WTC11 (cell line): Measurements from ENCODE around the gene RAET1G. TPM values are rescaled to one million over a fixed set of nuclear protein-coding genes. Genes with fewer than 3 reads are reported as not detected.
"Not testable (repeated sequence)": the region's sequence is repeated elsewhere in the genome, so short reads cannot be mapped to it uniquely, and the experiment has no call there.

Experiments
- ATAC-seq: fragments of 200-7000 bp; cut with Tn5 transposase; 2 replicates; pipeline ENCODE4 v1.10.0; 2021; ENCODE audit warnings: mild to moderate bottlenecking, moderate library complexity
- CTCF ChIA-PET: fragments of 300-600 bp; sonication (Branson Sonifier 250); formaldehyde crosslinking; loops from one replicate; lab custom pipeline; 2021; ENCODE audit warnings: antibody characterized with exemption; lab: Charles Lee
- POLR2A ChIA-PET: fragments of 350-600 bp; sonication (Branson Sonifier 250); formaldehyde crosslinking; loops from one replicate; lab custom pipeline; 2021; ENCODE audit warnings: antibody characterized with exemption; lab: Charles Lee
- DNase-seq: peaks from one replicate; pipeline ENCODE4 v3.0.0; 2021; ENCODE audit warnings: low spot score
- H3K27ac Mint-ChIP-seq: 2 replicates; pipeline ENCODE4 v1.8.0; 2021; ENCODE audit warnings: mixed read lengths
- H3K27me3 Mint-ChIP-seq: 2 replicates; pipeline ENCODE4 v1.8.0; 2021; ENCODE audit warnings: low read depth, mild to moderate bottlenecking, moderate library complexity, mixed read lengths
- H3K36me3 Mint-ChIP-seq: 2 replicates; pipeline ENCODE4 v1.8.0; 2021; ENCODE audit warnings: mixed read lengths
- H3K4me1 Mint-ChIP-seq: 2 replicates; pipeline ENCODE4 v1.8.0; 2022; ENCODE audit warnings: mixed read lengths
- H3K4me3 Mint-ChIP-seq: 2 replicates; pipeline ENCODE4 v1.8.0; 2021; ENCODE audit warnings: mild to moderate bottlenecking, moderate library complexity, mixed read lengths
- H3K9me3 Mint-ChIP-seq: 2 replicates; pipeline ENCODE4 v1.8.0; 2021; ENCODE audit warnings: mixed read lengths
- ATF1 ChIP-seq: sonication (generic); formaldehyde crosslinking; IDR thresholded peaks from 2 replicates; pipeline ENCODE4 v1.8.1; 2023; ENCODE audit warnings: mild to moderate bottlenecking, moderate library complexity, missing genetic modification reagents
- IRF1 ChIP-seq: sonication (generic); formaldehyde crosslinking; IDR thresholded peaks from 2 replicates; pipeline ENCODE4 v1.8.0; 2023; ENCODE audit warnings: missing genetic modification reagents
- ZNF121 ChIP-seq: sonication (generic); formaldehyde crosslinking; IDR thresholded peaks from 2 replicates; pipeline ENCODE4 v1.8.0; 2023; ENCODE audit warnings: missing genetic modification reagents
- ZNF138 ChIP-seq: sonication (generic); formaldehyde crosslinking; conservative IDR thresholded peaks from 2 replicates; pipeline ENCODE4 v1.8.1; 2022; ENCODE audit warnings: mild to moderate bottlenecking, moderate library complexity, missing genetic modification reagents
- ZNF416 ChIP-seq: fragments of 250-450 bp; sonication (Bioruptor Pico); IDR thresholded peaks from 2 replicates; pipeline ENCODE4 v1.9.0; 2021; ENCODE audit warnings: mild to moderate bottlenecking, inconsistent platforms
- total RNA-seq: library from RNA; stranded (reverse); gene quantifications from 3 replicates; pipeline ENCODE4 v1.2.3, GENCODE V29; 2021

Gene RAET1G
- total RNA-seq, 1 experiment from 2014 or later: not detected

GRCh38 chr6:149960488-149960887, 37.6 kb upstream of the RAET1G start (continued):
- no peak for TF ChIP-seq ATF1 (CRISPR knock-in tag)
- no peak for TF ChIP-seq ZNF138 (CRISPR knock-in tag)
- no peak for TF ChIP-seq IRF1 (CRISPR knock-in tag)
- TF ChIP-seq ZNF416 (CRISPR knock-in tag): no peak
- TF ChIP-seq, all 79 proteins: peak for 0

- Mint-ChIP-seq H3K4me1 (peaks cover 17% of the 10 kb centered on the region), H3K27me3 (peaks cover 100% of the 10 kb centered on the region)
- H3K36me3 Mint-ChIP-seq, ATAC-seq, H3K4me3 Mint-ChIP-seq, H3K27ac Mint-ChIP-seq, H3K9me3 Mint-ChIP-seq, DNase-seq, POLR2A ChIA-PET: not testable (repeated sequence)
- TF ChIP-seq ZNF121 (CRISPR knock-in tag): peak; percentile 75; the same call in 1 of the 2 replicates
- CTCF ChIA-PET: interaction anchor here (1.6 kb wide), 1 partner anchor 47 kb away, joined by 5 read pairs; no protein-coding TSS in a partner anchor
Observed at GRCh38 chr6:149959806-149960205, 36.9 kb upstream of the RAET1G start.

GRCh38 chr6:149958124-149958523, 35.2 kb upstream of the RAET1G start:
- H3K9me3 Mint-ChIP-seq, DNase-seq, H3K36me3 Mint-ChIP-seq, H3K27ac Mint-ChIP-seq, POLR2A ChIA-PET, H3K4me3 Mint-ChIP-seq, ATAC-seq: not testable (repeated sequence)
- peaks cover 10% of the 10 kb centered on the region for H3K4me1 Mint-ChIP-seq
- CTCF ChIA-PET: interaction anchor here (1.4 kb wide), 1 partner anchor 49 kb away, joined by 3 read pairs; no protein-coding TSS in a partner anchor
- H3K27me3 Mint-ChIP-seq: peaks cover 100% of the 10 kb centered on the region

GRCh38 chr6:149955654-149956317, 32.9 kb upstream of the RAET1G start:
- POLR2A ChIA-PET, H3K4me3 Mint-ChIP-seq, H3K36me3 Mint-ChIP-seq, ATAC-seq, H3K9me3 Mint-ChIP-seq, H3K27ac Mint-ChIP-seq, CTCF ChIA-PET, DNase-seq, H3K4me1 Mint-ChIP-seq: not testable (repeated sequence)
- H3K27me3 Mint-ChIP-seq: peaks cover 100% of the 10 kb centered on the region

GRCh38 chr6:149954984-149955653, 32.2 kb upstream of the RAET1G start:
- POLR2A ChIA-PET, DNase-seq, H3K36me3 Mint-ChIP-seq, ATAC-seq, H3K27ac Mint-ChIP-seq, H3K4me1 Mint-ChIP-seq, CTCF ChIA-PET, H3K9me3 Mint-ChIP-seq: not testable (repeated sequence)
- Mint-ChIP-seq H3K27me3 (peaks cover 100% of the 10 kb centered on the region), H3K4me3 (peak overlapping the region; percentile 68)

GRCh38 chr6:149954328-149954983, 31.5 kb upstream of the RAET1G start:
- POLR2A ChIA-PET, H3K4me3 Mint-ChIP-seq, H3K4me1 Mint-ChIP-seq, CTCF ChIA-PET, H3K36me3 Mint-ChIP-seq, H3K27ac Mint-ChIP-seq, DNase-seq, H3K9me3 Mint-ChIP-seq: not testable (repeated sequence)
- peaks cover 100% of the 10 kb centered on the region for H3K27me3 Mint-ChIP-seq
- peak; percentile 14 for ATAC-seq

GRCh38 chr6:149953934-149954327, 31.0 kb upstream of the RAET1G start:
- POLR2A ChIA-PET, DNase-seq, H3K27ac Mint-ChIP-seq, H3K4me1 Mint-ChIP-seq, H3K36me3 Mint-ChIP-seq, H3K9me3 Mint-ChIP-seq, H3K4me3 Mint-ChIP-seq: not testable (repeated sequence)
- CTCF ChIA-PET: interaction anchor here (0.8 kb wide), 1 partner anchor 13 kb away, joined by 3 read pairs; no protein-coding TSS in a partner anchor
- peak; percentile 97 for ATAC-seq
- H3K27me3 Mint-ChIP-seq: peaks cover 100% of the 10 kb centered on the region

GRCh38 chr6:149953390-149953789, 30.5 kb upstream of the RAET1G start:
- H3K36me3 Mint-ChIP-seq, H3K4me1 Mint-ChIP-seq, H3K27ac Mint-ChIP-seq, DNase-seq, POLR2A ChIA-PET, H3K9me3 Mint-ChIP-seq, H3K4me3 Mint-ChIP-seq: not testable (repeated sequence)
- CTCF ChIA-PET: interaction anchor here (0.8 to 1.2 kb wide), 2 partner anchors 13 to 115 kb away, joined by 3 read pairs; partner anchors contain the start of gene ULBP3
- H3K27me3 Mint-ChIP-seq: peaks cover 100% of the 10 kb centered on the region
- peak; percentile 6 for ATAC-seq
